Breast epithelium (tissue), 4 donors: Measurements from ENCODE around the gene GPR78. TPM values are rescaled to one million over a fixed set of nuclear protein-coding genes. Genes with fewer than 3 reads are reported as not detected.
"Not testable (repeated sequence)": the region's sequence is repeated elsewhere in the genome, so short reads cannot be mapped to it uniquely, and the experiment has no call there.

Experiments used
- DNase-seq, 2 donors: peaks; one replicate each; pipeline ENCODE4 v3.0.0-alpha.2; 2019; ENCODE audit warnings: low spot score in 2 of 2
- H3K27ac ChIP-seq, 2 donors: fragments of 200-600 bp; sonication (generic) in 1 of 2; one replicate each; pipeline ENCODE4 v1.5.1; 2016 to 2019; ENCODE audit warnings: mild to moderate bottlenecking in 1 of 2
- H3K27me3 ChIP-seq, 2 donors: fragments of 200-600 bp; sonication (generic) in 1 of 2; one replicate each; pipeline versions ENCODE4 v1.5.1 to v1.6.0; 2017 to 2019; ENCODE audit warnings: control low read depth in 1 of 2, mild to moderate bottlenecking in 1 of 2
- H3K36me3 ChIP-seq: fragments of 200-600 bp; one replicate; pipeline ENCODE4 v1.5.1; 2019
- H3K4me1 ChIP-seq, 2 donors: fragments of 200-600 bp; sonication (generic); one replicate each; pipeline ENCODE4 v1.5.1; 2016 to 2019; ENCODE audit warnings: control low read depth in 1 of 2
- H3K4me3 ChIP-seq, 3 donors: fragments of 200-600 bp; sonication (generic); 1 replicate in 2 of 3; 2 replicates in 1 of 3; pipeline ENCODE4 v1.5.1; 2016 to 2019; ENCODE audit warnings: mild to moderate bottlenecking in 3 of 3, moderate library complexity in 2 of 3
- H3K9me3 ChIP-seq, 2 donors: fragments of 200-600 bp; sonication (generic) in 1 of 2; one replicate each; pipeline ENCODE4 v1.5.1; 2016 to 2019; ENCODE audit warnings: control low read depth in 1 of 2
- CTCF ChIP-seq, 3 donors: fragments of 450-650 bp; IDR thresholded peaks; one replicate each; pipeline ENCODE4 v1.5.1; 2016 to 2017; ENCODE audit warnings: antibody characterized with exemption in 3 of 3, mild to moderate bottlenecking in 3 of 3, moderate library complexity in 3 of 3
- POLR2A ChIP-seq: fragments of 450-650 bp; IDR thresholded peaks from one replicate; pipeline ENCODE4 v1.6.1; 2016; ENCODE audit warnings: antibody characterized with exemption, mild to moderate bottlenecking, moderate library complexity
- POLR2AphosphoS5 ChIP-seq, 3 donors: sonication (generic); formaldehyde crosslinking; IDR thresholded peaks; one replicate each; pipeline ENCODE4 v1.6.1; 2017; ENCODE audit warnings: antibody characterized with exemption in 3 of 3
- intact Hi-C: fragments of 100-400 bp; cut with DNase I; formaldehyde crosslinking; loops from one replicate; pipeline ENCODE4 v1.15.1; 2023; ENCODE audit warnings: low total_unique reads
- total RNA-seq, 3 donors: library from RNA; depleted of rRNA; stranded (reverse); fragments of >200 nt; gene quantifications; one replicate each; pipeline ENCODE4 v1.1.0, GENCODE V29; 2016

The GPR78 gene
- total RNA-seq, 3 donors from 2014 or later = 0.15 to 0.33 TPM; not detected in 1

- Histone ChIP-seq H3K27ac (no peak overlapping the region), H3K9me3 (no peaks in the 10 kb centered on the region), H3K27me3 (no peaks in the 10 kb centered on the region), H3K4me1 (no peaks in the 10 kb centered on the region), H3K4me3 (no peak overlapping the region), H3K36me3 (no peaks in the 10 kb centered on the region)
- intact Hi-C loops = no loop called here
- no peak for DNase-seq
- no peak for TF ChIP-seq POLR2AphosphoS5 (IDR thresholded peaks at IDR 0.05)
- TF ChIP-seq CTCF (IDR thresholded peaks at IDR 0.05) = no peak
- TF ChIP-seq POLR2A = no peak
Measured at GRCh38 chr4:8616831-8617230, 36.6 kb downstream of the GPR78 start.

- intact Hi-C loops = no loop called here
- no peak for TF ChIP-seq POLR2A
- no peak for TF ChIP-seq POLR2AphosphoS5 (IDR thresholded peaks at IDR 0.05)
- no peak for DNase-seq
- no peaks in the 10 kb centered on the region for H3K27me3 ChIP-seq
- no peaks in the 10 kb centered on the region for H3K9me3 ChIP-seq
- H3K27ac ChIP-seq = no peak overlapping the region
- H3K4me1 ChIP-seq = no peaks in the 10 kb centered on the region
- no peak overlapping the region for H3K4me3 ChIP-seq
- no peaks in the 10 kb centered on the region for H3K36me3 ChIP-seq
Measured at GRCh38 chr4:8617486-8618040, 37.4 kb downstream of the GPR78 start.

GRCh38 chr4:8618421-8618820 lies 38.2 kb downstream of the GPR78 start:
- Histone ChIP-seq H3K4me3 (no peak overlapping the region), H3K4me1 (no peaks in the 10 kb centered on the region), H3K36me3 (no peaks in the 10 kb centered on the region), H3K27ac (no peak overlapping the region), H3K27me3 (no peaks in the 10 kb centered on the region), H3K9me3 (no peaks in the 10 kb centered on the region)
- no peak for TF ChIP-seq CTCF (IDR thresholded peaks at IDR 0.05)
- no peak for TF ChIP-seq POLR2A
- no peak for TF ChIP-seq POLR2AphosphoS5 (IDR thresholded peaks at IDR 0.05)
- no peak for DNase-seq
- intact Hi-C loops = no loop called here

GRCh38 chr4:8618961-8619720 lies 38.9 kb downstream of the GPR78 start:
- H3K27me3 ChIP-seq = no peaks in the 10 kb centered on the region
- intact Hi-C loops = no loop called here
- TF ChIP-seq POLR2AphosphoS5 (IDR thresholded peaks at IDR 0.05) = no peak
- TF ChIP-seq CTCF (IDR thresholded peaks at IDR 0.05) = no peak
- no peak for TF ChIP-seq POLR2A

GRCh38 chr4:8621135-8621534 lies 40.9 kb downstream of the GPR78 start:
- H3K27me3 ChIP-seq, H3K4me1 ChIP-seq, H3K4me3 ChIP-seq, DNase-seq, H3K9me3 ChIP-seq, H3K36me3 ChIP-seq, intact Hi-C loops, H3K27ac ChIP-seq: not testable (repeated sequence)

More at GRCh38 chr4:8618961-8619720, 38.9 kb downstream of the GPR78 start:
- DNase-seq = no peak
- Histone ChIP-seq H3K4me1 (no peaks in the 10 kb centered on the region), H3K36me3 (no peaks in the 10 kb centered on the region), H3K27ac (no peak overlapping the region), H3K9me3 (no peaks in the 10 kb centered on the region), H3K4me3 (no peak overlapping the region)

GRCh38 chr4:8624601-8625272 lies 44.5 kb downstream of the GPR78 start:
- H3K4me1 ChIP-seq, H3K27ac ChIP-seq, DNase-seq, intact Hi-C loops, H3K27me3 ChIP-seq, H3K9me3 ChIP-seq, H3K36me3 ChIP-seq, H3K4me3 ChIP-seq: not testable (repeated sequence)

- intact Hi-C loops, H3K9me3 ChIP-seq, DNase-seq, H3K27ac ChIP-seq, H3K4me1 ChIP-seq, H3K27me3 ChIP-seq, H3K36me3 ChIP-seq, H3K4me3 ChIP-seq: not testable (repeated sequence)
Measured at GRCh38 chr4:8630240-8630905, 50.2 kb downstream of the GPR78 start.

- DNase-seq, H3K9me3 ChIP-seq, H3K4me3 ChIP-seq, H3K27me3 ChIP-seq, H3K4me1 ChIP-seq, intact Hi-C loops, H3K27ac ChIP-seq, H3K36me3 ChIP-seq: not testable (repeated sequence)
Measured at GRCh38 chr4:8631896-8632295, 51.7 kb downstream of the GPR78 start.

- DNase-seq, H3K27me3 ChIP-seq, H3K27ac ChIP-seq, H3K9me3 ChIP-seq, H3K36me3 ChIP-seq, intact Hi-C loops, H3K4me3 ChIP-seq, H3K4me1 ChIP-seq: not testable (repeated sequence)
Measured at GRCh38 chr4:8634773-8635172, 54.6 kb downstream of the GPR78 start.
